Adrenal gland (tissue), 12 donors: Measurements from ENCODE around the gene RMI2. TPM values are rescaled to one million over a fixed set of nuclear protein-coding genes. Genes with fewer than 3 reads are reported as not detected.

ENCODE experiments used
- DNase-seq, 7 donors: peaks; one replicate each; pipeline ENCODE4 v3.0.0-alpha.2; 2019 to 2020
- H3K27ac ChIP-seq, 5 donors: fragments of 200-600 bp; sonication (generic) in 4 of 5; 1 replicate in 3 of 5; 2 replicates in 2 of 5; pipeline versions ENCODE4 v1.5.1 to v1.8.0; 2016 to 2020; ENCODE audit warnings: mild to moderate bottlenecking in 1 of 5
- H3K27me3 ChIP-seq: fragments of 200-600 bp; 2 replicates; pipeline ENCODE4 v1.8.0; 2021
- H3K36me3 ChIP-seq, 2 donors: fragments of 200-600 bp; replicated peaks in 1 of 2; 1 replicate in 1 of 2; 2 replicates in 1 of 2; pipeline versions ENCODE4 v1.5.1 to v1.8.0; 2018 to 2022
- H3K4me1 ChIP-seq, 2 donors: fragments of 200-600 bp; replicated peaks in 1 of 2; 1 replicate in 1 of 2; 2 replicates in 1 of 2; pipeline versions ENCODE4 v1.5.1 to v1.8.0; 2018 to 2021
- H3K4me3 ChIP-seq, 4 donors: fragments of 200-600 bp; sonication (generic) in 3 of 4; one replicate each; pipeline ENCODE4 v1.5.1; 2016 to 2018
- H3K9me3 ChIP-seq, 3 donors: fragments of 200-600 bp; sonication (generic) in 1 of 3; replicated peaks in 1 of 3; 1 replicate in 2 of 3; 2 replicates in 1 of 3; pipeline versions ENCODE4 v1.5.1 to v1.8.0; 2016 to 2021
- CTCF ChIP-seq, 6 experiments: fragments of 450-650 bp in 4 of 6; fragments of 200-600 bp in 2 of 6; sonication (generic) in 1 of 6; IDR thresholded peaks; 1 replicate in 5 of 6; 2 replicates in 1 of 6; pipeline versions ENCODE4 v1.5.1 to v1.8.0; 2016 to 2021; ENCODE audit warnings: antibody characterized with exemption in 6 of 6, mild to moderate bottlenecking in 2 of 6, moderate library complexity in 1 of 6
- POLR2A ChIP-seq, 2 donors: fragments of 450-650 bp; IDR thresholded peaks; one replicate each; pipeline ENCODE4 v1.6.1; 2017; ENCODE audit warnings: antibody characterized with exemption in 2 of 2, mild to moderate bottlenecking in 2 of 2, moderate library complexity in 1 of 2
- WGBS, 4 donors: extraction: QIAGEN DNeasy Blood & Tissue Kit in 2 of 4; methylation state at CpG; one replicate each; pipeline versions ENCODE4 v1.1.5 to v1.1.7; 2013 to 2017; 5-methylcytosine and 5-hydroxymethylcytosine counted together
- intact Hi-C, 2 donors: fragments of 100-400 bp; cut with DNase I; formaldehyde crosslinking; loops; one replicate each; pipeline versions ENCODE4 v1.14.1 to v1.15.0; 2022 to 2023
- polyA plus RNA-seq, 3 donors: library from polyadenylated mRNA; stranded (reverse); fragments of 200-250 nt in 2 of 3; fragments of 350-450 nt in 1 of 3; fragmentation: Illumina TruSeq in 1 of 3; extraction: RNeasy Lipid Tissue Mini Kit (QIAGEN cat#74804) in 1 of 3; gene quantifications; one replicate each; pipeline ENCODE4 v1.2.3, GENCODE V29; 2013 to 2014
- total RNA-seq, 9 donors: library from RNA; depleted of rRNA in 4 of 9; stranded (reverse); fragments of >200 nt in 4 of 9; fragments of 120-200 nt in 1 of 9; fragmentation: NEBNext Ultra II Directional in 1 of 9; extraction: Animal tissue kit (Norgen Biotek cat#: 25700) in 1 of 9; gene quantifications; one replicate each; pipeline versions ENCODE4 v1.1.0 to v1.2.4, GENCODE V29; 2013 to 2023
- donor health status: healthy with polysubstance abuse.
- donor health status: Bipolar disorder and iron deficiency.
- donor health status: DM: yes; HTN: yes; CAD: no.
- donor health status: DM: no; HTN: no; CAD: no.
- donor health status: DM: no; HTN: no; CAD: no.
- donor health status: DM: yes; HTN: yes; CAD: no.

The RMI2 gene
- total and polyA plus RNA-seq, 12 donors = 0.56 to 21.1 (median 1.2) TPM; not detected in 2

GRCh38 chr16:11389631-11390565, 44.6 kb downstream of the RMI2 start:
- H3K27ac ChIP-seq = no peak overlapping the region
- peak in 1 of 7 donors; percentile 12 for DNase-seq
- no peaks in the 10 kb centered on the region for H3K36me3 ChIP-seq
- intact Hi-C loops = loop anchor here (5.0 to 10.0 kb wide), 2 partner anchors 142 to 255 kb away; no protein-coding TSS in a partner anchor
- H3K4me1 ChIP-seq = no peaks in the 10 kb centered on the region
- H3K27me3 ChIP-seq = no peaks in the 10 kb centered on the region
- no peak overlapping the region for H3K4me3 ChIP-seq
- TF ChIP-seq POLR2A (IDR thresholded peaks at IDR 0.05) (no peak), CTCF (IDR thresholded peaks at IDR 0.05) (no peak)
- no peaks in the 10 kb centered on the region for H3K9me3 ChIP-seq
- WGBS, 4 donors = 82 to 88% (median 83%) methylated on average over 20 to 27 of the region's 27 CpGs

GRCh38 chr16:11390573-11391495, 45.6 kb downstream of the RMI2 start:
- WGBS, 4 donors = 70 to 85% (median 76%) methylated on average over 8 to 15 of the region's 15 CpGs
- H3K27ac ChIP-seq = no peak overlapping the region
- H3K27me3 ChIP-seq = no peaks in the 10 kb centered on the region
- no peaks in the 10 kb centered on the region for H3K4me1 ChIP-seq
- H3K4me3 ChIP-seq = no peak overlapping the region
- no peak for DNase-seq
- H3K36me3 ChIP-seq = no peaks in the 10 kb centered on the region
- H3K9me3 ChIP-seq = no peaks in the 10 kb centered on the region
- intact Hi-C loops = loop anchor here (5.0 to 10.0 kb wide), 2 partner anchors 141 to 254 kb away; no protein-coding TSS in a partner anchor
- TF ChIP-seq CTCF (IDR thresholded peaks at IDR 0.05) (no peak), POLR2A (IDR thresholded peaks at IDR 0.05) (no peak)

GRCh38 chr16:11391576-11391975, 46.3 kb downstream of the RMI2 start:
- Histone ChIP-seq H3K27me3 (no peaks in the 10 kb centered on the region), H3K27ac (no peak overlapping the region), H3K4me3 (no peak overlapping the region), H3K36me3 (no peaks in the 10 kb centered on the region), H3K9me3 (no peaks in the 10 kb centered on the region), H3K4me1 (no peaks in the 10 kb centered on the region)
- intact Hi-C loops = loop anchor here (5.0 to 10.0 kb wide), 2 partner anchors 141 to 253 kb away; no protein-coding TSS in a partner anchor
- TF ChIP-seq POLR2A (IDR thresholded peaks at IDR 0.05) (no peak), CTCF (IDR thresholded peaks at IDR 0.05) (no peak)
- 80 to 89% (median 87%) methylated on average over 4 to 12 of the region's 12 CpGs for WGBS, 4 donors
- DNase-seq = no peak
